DOHH2 (cell line): ENCODE measurements around the gene LAMC2.

ENCODE experiments used
- EZH2phosphoT487 ChIP-seq: fragments of 200-600 bp; sonication (generic); IDR thresholded peaks from 2 replicates; pipeline ENCODE4 v1.6.1; 2017; ENCODE audit warnings: borderline replicate concordance, mild to moderate bottlenecking, antibody characterized with exemption, low read length, moderate library complexity, mixed read lengths
- TF ChIP-seq, protein P1 (sequence below): fragments of 200-600 bp; sonication (generic); IDR thresholded peaks from one replicate; pipeline ENCODE4 v1.5.1; 2014; ENCODE audit warnings: antibody characterized with exemption, mild to moderate bottlenecking, low read depth, low read length; ENCODE audit not compliant: poor library complexity, severe bottlenecking

DNA sequence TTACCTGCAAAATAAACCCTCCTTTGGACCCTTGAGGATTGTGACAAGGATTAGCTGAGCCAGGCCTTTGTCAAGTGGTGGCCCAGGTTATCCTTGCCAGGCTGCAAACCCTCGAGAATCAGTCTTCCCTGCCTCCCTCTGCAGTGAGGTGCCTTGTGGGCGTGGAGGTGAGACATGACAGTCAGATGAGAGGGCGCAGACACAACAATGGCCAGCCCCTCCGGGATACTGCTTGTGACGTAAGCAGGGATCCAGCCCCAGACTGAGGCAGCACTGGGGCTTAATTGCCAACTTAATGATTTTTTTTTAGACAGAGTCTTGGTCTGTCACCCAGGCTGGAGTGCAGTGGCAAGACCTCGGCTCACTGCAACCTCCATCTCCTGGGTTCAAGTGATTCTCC lies 104.6 kb downstream of the LAMC2 start:
- TF ChIP-seq, protein P1, sequence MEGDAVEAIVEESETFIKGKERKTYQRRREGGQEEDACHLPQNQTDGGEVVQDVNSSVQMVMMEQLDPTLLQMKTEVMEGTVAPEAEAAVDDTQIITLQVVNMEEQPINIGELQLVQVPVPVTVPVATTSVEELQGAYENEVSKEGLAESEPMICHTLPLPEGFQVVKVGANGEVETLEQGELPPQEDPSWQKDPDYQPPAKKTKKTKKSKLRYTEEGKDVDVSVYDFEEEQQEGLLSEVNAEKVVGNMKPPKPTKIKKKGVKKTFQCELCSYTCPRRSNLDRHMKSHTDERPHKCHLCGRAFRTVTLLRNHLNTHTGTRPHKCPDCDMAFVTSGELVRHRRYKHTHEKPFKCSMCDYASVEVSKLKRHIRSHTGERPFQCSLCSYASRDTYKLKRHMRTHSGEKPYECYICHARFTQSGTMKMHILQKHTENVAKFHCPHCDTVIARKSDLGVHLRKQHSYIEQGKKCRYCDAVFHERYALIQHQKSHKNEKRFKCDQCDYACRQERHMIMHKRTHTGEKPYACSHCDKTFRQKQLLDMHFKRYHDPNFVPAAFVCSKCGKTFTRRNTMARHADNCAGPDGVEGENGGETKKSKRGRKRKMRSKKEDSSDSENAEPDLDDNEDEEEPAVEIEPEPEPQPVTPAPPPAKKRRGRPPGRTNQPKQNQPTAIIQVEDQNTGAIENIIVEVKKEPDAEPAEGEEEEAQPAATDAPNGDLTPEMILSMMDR, result no peak
- TF ChIP-seq EZH2phosphoT487, result no peak
